OCI-LY7 (cell line): ENCODE measurements around the gene SLC2A4. TPM values are rescaled to one million over a fixed set of nuclear protein-coding genes. Genes with fewer than 3 reads are reported as not detected.

Source experiments
- BruUV-seq: library from RNA; stranded (reverse); fragments of 400-500 nt; replicated peaks from 2 replicates; lab custom pipeline; 2021; lab: Mats Ljungman, UMichigan
- CTCF ChIA-PET: fragments of 300-600 bp; sonication (Branson Sonifier 250); formaldehyde crosslinking; loops from one replicate; lab custom pipeline; 2022; ENCODE audit warnings: antibody characterized with exemption; ENCODE audit not compliant: unreplicated experiment; lab: Charles Lee
- POLR2A ChIA-PET: fragments of 300-600 bp; sonication (Branson Sonifier 250); formaldehyde crosslinking; loops from one replicate; lab custom pipeline; 2022; ENCODE audit warnings: antibody characterized with exemption; lab: Charles Lee
- DNase-seq: peaks from one replicate; pipeline ENCODE4 v3.0.0-alpha.2; 2015; ENCODE audit warnings: low spot score
- H2AFZ ChIP-seq: fragments of 200-600 bp; sonication (generic), shearing (Covaris generic); 2 replicates; pipeline ENCODE4 v1.6.1; 2014; ENCODE audit warnings: mild to moderate bottlenecking, antibody characterized with exemption, low read length, moderate library complexity
- H3K27ac ChIP-seq: fragments of 200-600 bp; sonication (generic); 2 replicates; pipeline ENCODE4 v1.5.1; 2014; ENCODE audit warnings: mixed run types, low read depth, mild to moderate bottlenecking, moderate library complexity, low read length, inconsistent platforms; ENCODE audit not compliant: poor library complexity, severe bottlenecking
- H3K36me3 ChIP-seq: fragments of 200-600 bp; sonication (generic); 2 replicates; pipeline ENCODE4 v1.6.1; 2014; ENCODE audit warnings: mild to moderate bottlenecking, antibody characterized with exemption, low read length, moderate library complexity, mixed read lengths; ENCODE audit not compliant: insufficient read depth
- H3K4me1 ChIP-seq: fragments of 200-600 bp; sonication (generic); 2 replicates; pipeline ENCODE4 v1.5.1; 2014; ENCODE audit warnings: mild to moderate bottlenecking, low read length; ENCODE audit not compliant: insufficient read depth, poor library complexity, severe bottlenecking
- H3K4me2 ChIP-seq: fragments of 200-600 bp; sonication (generic); 2 replicates; pipeline ENCODE4 v1.6.1; 2014; ENCODE audit warnings: mild to moderate bottlenecking, low read length
- H3K4me3 ChIP-seq: fragments of 200-600 bp; sonication (generic); 2 replicates; pipeline ENCODE4 v1.5.1; 2014; ENCODE audit warnings: mild to moderate bottlenecking, low read depth, low read length; ENCODE audit not compliant: poor library complexity, severe bottlenecking
- H3K79me2 ChIP-seq: fragments of 200-600 bp; sonication (generic); 2 replicates; pipeline ENCODE4 v1.6.1; 2016; ENCODE audit warnings: low read depth, mild to moderate bottlenecking, low read length, moderate library complexity, mixed read lengths; ENCODE audit not compliant: insufficient read depth
- H3K9me2 ChIP-seq: fragments of 200-600 bp; sonication (generic); 2 replicates; pipeline ENCODE4 v1.6.1; 2016; ENCODE audit warnings: mild to moderate bottlenecking, low read length, mixed read lengths; ENCODE audit not compliant: insufficient read depth
- H3K9me3 ChIP-seq: fragments of 200-600 bp; sonication (generic); 2 replicates; pipeline ENCODE4 v1.6.1; 2014; ENCODE audit warnings: mild to moderate bottlenecking, mixed run types, low read length, mixed read lengths
- H4K20me1 ChIP-seq: fragments of 200-600 bp; sonication (generic); 2 replicates; pipeline ENCODE4 v1.6.1; 2014; ENCODE audit warnings: mild to moderate bottlenecking, antibody characterized with exemption, low read length, moderate library complexity, mixed read lengths; ENCODE audit not compliant: insufficient read depth
- CTCF ChIP-seq: fragments of 200-600 bp; sonication (generic); conservative IDR thresholded peaks from 2 replicates; pipeline ENCODE4 v1.5.1; 2014; ENCODE audit warnings: mild to moderate bottlenecking, antibody characterized with exemption, low read length, moderate library complexity, mixed read lengths
- EZH2phosphoT487 ChIP-seq: fragments of 200-600 bp; sonication (generic); IDR thresholded peaks from 2 replicates; pipeline ENCODE4 v1.6.1; 2018; ENCODE audit warnings: low read depth, borderline replicate concordance, mild to moderate bottlenecking, mixed run types, antibody characterized with exemption, low read length, moderate library complexity, mixed read lengths
- intact Hi-C: fragments of 100-400 bp; cut with micrococcal nuclease; formaldehyde crosslinking; loops from one replicate; pipeline ENCODE4 v1.10.0; 2022; ENCODE audit not compliant: unreplicated experiment
- total RNA-seq, 2 experiments: library from RNA; depleted of rRNA in 1 of 2; stranded (reverse); fragments of >200 nt in 1 of 2; shearing (Covaris generic) in 1 of 2; gene quantifications; 2 replicates each; pipeline ENCODE4 v1.2.3, GENCODE V29; 2014 to 2022

The SLC2A4 gene
- total RNA-seq, 2 experiments from 2014 or later: 0.61 to 0.63 TPM

DNA sequence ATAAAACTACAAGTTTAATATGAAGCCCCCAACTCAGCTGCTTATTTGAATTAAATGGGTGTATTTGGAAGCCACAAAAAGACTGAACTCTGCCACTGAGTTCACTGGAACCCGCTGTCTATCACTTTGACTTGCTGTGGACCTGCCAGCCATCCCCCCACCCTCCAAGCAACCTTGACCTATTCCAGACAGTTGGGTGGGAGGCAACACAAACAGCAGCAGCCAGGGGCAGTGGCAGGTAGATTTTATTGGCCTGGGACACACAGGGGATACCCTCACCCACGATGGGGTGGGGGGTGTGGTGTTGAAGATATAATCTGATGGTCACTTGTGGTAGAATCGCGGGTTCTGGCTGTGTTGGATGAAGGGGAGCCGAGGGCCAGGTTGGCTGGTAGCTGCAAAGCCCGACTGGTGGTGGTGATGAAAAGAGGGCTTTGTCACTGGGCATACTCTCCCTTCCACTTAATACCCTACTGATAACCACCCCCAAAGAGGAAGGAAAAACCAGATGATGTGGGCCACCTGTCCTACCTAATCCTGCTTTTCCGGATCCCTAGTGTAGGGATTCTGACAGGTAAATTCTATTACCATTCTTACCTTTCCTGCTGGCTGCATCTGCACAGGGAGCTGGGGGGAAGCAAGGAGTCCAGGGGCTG is 31.0 kb downstream of the SLC2A4 start:
- Histone ChIP-seq H3K4me1 (peaks cover 58% of the 10 kb centered on the region), H3K27ac (peak overlapping the region; percentile 79), H3K9me2 (no peaks in the 10 kb centered on the region), H3K4me2 (peak overlapping the region; percentile 96), H3K79me2 (peaks cover 50% of the 10 kb centered on the region), H3K4me3 (no peak overlapping the region), H4K20me1 (peaks cover 28% of the 10 kb centered on the region), H3K9me3 (no peaks in the 10 kb centered on the region), H2AFZ (no peak overlapping the region), H3K36me3 (peaks cover 88% of the 10 kb centered on the region)
- CTCF ChIA-PET: no interaction called here
- POLR2A ChIA-PET: interaction anchor here (2.6 kb wide), 1 partner anchor 17 kb away, joined by 12 read pairs; the partner anchor contains the start of gene NEURL4
- DNase-seq: no peak
- BruUV-seq: no TSS peak
- intact Hi-C loops: no loop called here
- no peak for TF ChIP-seq CTCF
- TF ChIP-seq EZH2phosphoT487: no peak

DNA sequence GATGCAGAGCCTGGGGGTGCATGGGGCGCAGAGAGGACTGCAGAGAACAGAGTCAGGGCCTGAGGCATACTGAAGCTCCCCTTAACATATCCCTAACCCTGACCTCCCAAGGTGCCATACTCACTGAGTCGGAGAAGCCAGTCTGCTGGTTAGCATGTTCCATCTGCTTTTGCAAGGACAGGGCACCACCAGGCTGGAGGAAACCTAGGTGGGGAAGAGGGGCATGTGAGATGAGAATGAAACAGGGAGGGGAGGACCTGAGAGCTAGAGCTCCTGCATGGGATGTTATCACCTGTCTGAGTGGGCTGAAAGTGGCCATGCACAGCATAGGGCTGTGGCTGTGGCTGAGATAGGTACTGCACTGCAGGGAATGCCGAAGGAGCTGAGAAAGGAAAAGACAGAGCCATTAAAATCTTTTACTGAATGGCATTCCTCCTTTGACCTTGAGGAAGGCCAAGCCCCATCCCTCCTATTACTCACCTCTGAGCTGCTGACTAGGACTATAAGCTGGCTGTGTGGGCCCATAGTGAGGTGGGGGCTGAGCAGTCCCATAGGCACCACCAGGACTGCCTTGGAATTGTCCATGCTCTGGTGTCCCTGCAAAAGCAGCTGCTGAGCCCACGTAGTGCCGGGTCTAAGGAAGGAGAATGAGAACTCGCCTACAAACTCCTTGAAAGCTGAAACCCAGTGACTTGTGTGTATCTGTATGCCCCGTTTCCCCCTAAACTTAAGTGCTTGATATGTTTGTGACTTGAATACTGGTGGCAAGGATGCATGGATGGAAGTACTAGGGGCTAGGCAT is 31.8 kb downstream of the SLC2A4 start:
- H2AFZ ChIP-seq: no peak overlapping the region
- ChIA-PET POLR2A (interaction anchor here (2.6 kb wide), 1 partner anchor 16 kb away, joined by 12 read pairs; the partner anchor contains the start of gene NEURL4), CTCF (no interaction called here)
- peak; percentile 37 for DNase-seq
- H3K4me3 ChIP-seq: peak overlapping the region; percentile 95
- peaks cover 43% of the 10 kb centered on the region for H3K79me2 ChIP-seq
- BruUV-seq: no TSS peak
- H3K9me2 ChIP-seq: no peaks in the 10 kb centered on the region
- H3K4me2 ChIP-seq: peak overlapping the region; percentile 96
- peaks cover 27% of the 10 kb centered on the region for H4K20me1 ChIP-seq
- H3K9me3 ChIP-seq: no peaks in the 10 kb centered on the region
- peaks cover 88% of the 10 kb centered on the region for H3K36me3 ChIP-seq
- peak overlapping the region; percentile 79 for H3K27ac ChIP-seq
- intact Hi-C loops: no loop called here
- no peak for TF ChIP-seq CTCF
- TF ChIP-seq EZH2phosphoT487: no peak
- peaks cover 58% of the 10 kb centered on the region for H3K4me1 ChIP-seq
